K562 (cell line): ENCODE results near the gene SCYL1. TPM values are rescaled to one million over a fixed set of nuclear protein-coding genes. Genes with fewer than 3 reads are reported as not detected.

Experiments
- BMI1 ChIP-seq: fragments of 150-350 bp; IDR thresholded peaks from 2 replicates; pipeline ENCODE4 v1.6.1; 2014; ENCODE audit warnings: low read length
- BRD4 ChIP-seq: fragments of 200-600 bp; sonication (generic); IDR thresholded peaks from 2 replicates; pipeline ENCODE4 v1.6.1; 2017; ENCODE audit warnings: inconsistent platforms
- CBX1 ChIP-seq: sonication (generic); IDR thresholded peaks from 2 replicates; pipeline ENCODE4 v1.6.1; 2016; ENCODE audit warnings: antibody characterized with exemption, low read depth, mild to moderate bottlenecking
- CBX3 ChIP-seq, 2 experiments: IDR thresholded peaks; 1 replicate in 1 of 2; 2 replicates in 1 of 2; pipeline ENCODE4 v1.6.1; 2012; ENCODE audit warnings: inconsistent platforms in 2 of 2, low read length in 2 of 2, borderline replicate concordance in 1 of 2, control low read depth in 1 of 2
- CREB1 ChIP-seq, 2 experiments: sonication (generic) in 1 of 2; formaldehyde crosslinking in 1 of 2; IDR thresholded peaks; 2 replicates each; pipeline versions ENCODE4 v1.6.1 to v1.8.0; 2012 to 2022; ENCODE audit warnings: inconsistent platforms in 1 of 2, mild to moderate bottlenecking in 1 of 2, missing genetic modification reagents in 1 of 2, moderate library complexity in 1 of 2
- E2F3 ChIP-seq: fragments of 250-450 bp; sonication (Bioruptor Pico); IDR thresholded peaks from 2 replicates; pipeline ENCODE4 v1.4.0; 2020; ENCODE audit warnings: mild to moderate bottlenecking
- EP400 ChIP-seq: fragments of 450-650 bp; IDR thresholded peaks from 2 replicates; pipeline ENCODE4 v1.6.1; 2017; ENCODE audit warnings: antibody characterized with exemption, mild to moderate bottlenecking, moderate library complexity
- FOS ChIP-seq: IDR thresholded peaks from 3 replicates; pipeline ENCODE4 v1.6.1; 2011; ENCODE audit not compliant: insufficient read length; ENCODE audit errors: extremely low read depth
- FOXA3 ChIP-seq, 2 experiments: fragments of 450-650 bp in 1 of 2; sonication (generic) in 1 of 2; formaldehyde crosslinking; IDR thresholded peaks in 1 of 2; conservative IDR thresholded peaks in 1 of 2; 2 replicates each; pipeline versions ENCODE4 v1.4.0 to v1.8.0; 2020 to 2022; ENCODE audit warnings: mild to moderate bottlenecking in 2 of 2, missing genetic modification reagents in 1 of 2
- HDAC1 ChIP-seq, 2 experiments: fragments of 450-650 bp; IDR thresholded peaks; 2 replicates each; pipeline ENCODE4 v1.6.1; 2016 to 2017; ENCODE audit warnings: inconsistent platforms in 1 of 2, mild to moderate bottlenecking in 1 of 2, moderate library complexity in 1 of 2
- HDAC2 ChIP-seq: fragments of 450-650 bp; IDR thresholded peaks from 2 replicates; pipeline ENCODE4 v1.6.1; 2016; ENCODE audit warnings: mild to moderate bottlenecking
- ILF3 ChIP-seq: fragments of 450-650 bp; IDR thresholded peaks from 2 replicates; pipeline ENCODE4 v1.6.1; 2018; ENCODE audit warnings: antibody characterized with exemption, mild to moderate bottlenecking, moderate library complexity, borderline replicate concordance
- MECOM ChIP-seq: fragments of 250-450 bp; sonication (Bioruptor Pico); IDR thresholded peaks from 2 replicates; pipeline ENCODE4 v1.8.0; 2022; ENCODE audit warnings: inconsistent platforms
- SMAD1 ChIP-seq: fragments of 150-350 bp; IDR thresholded peaks from 2 replicates; pipeline ENCODE4 v1.6.1; 2014; ENCODE audit warnings: low read length, low read depth; ENCODE audit not compliant: partially characterized antibody
- TEAD1 ChIP-seq, 2 experiments: fragments of 450-650 bp in 1 of 2; sonication (generic) in 1 of 2; formaldehyde crosslinking; IDR thresholded peaks; 2 replicates each; pipeline versions ENCODE4 v1.4.0 to v1.8.0; 2020 to 2022; ENCODE audit warnings: mild to moderate bottlenecking in 2 of 2, missing genetic modification reagents in 1 of 2
- ZFP36 ChIP-seq: fragments of 150-350 bp; IDR thresholded peaks from 2 replicates; pipeline ENCODE4 v1.6.1; 2018; ENCODE audit warnings: low read length, low read depth; ENCODE audit not compliant: partially characterized antibody
- polyA plus RNA-seq, 8 experiments: library from polyadenylated mRNA; depleted of rRNA in 4 of 8; stranded (reverse) in 5 of 8; unstranded in 3 of 8; fragments of >200 nt; fragmentation: Nextera tagmentation in 2 of 8; fragmentation: Illumina TruSeq in 1 of 8; extraction: Ambion mirVana in 2 of 8; extraction: Trizol in 1 of 8; gene quantifications; 2 replicates each; pipeline versions ENCODE4 v1.2.1 to v1.2.3, GENCODE V29; 2011 to 2014; ENCODE audit warnings: inconsistent platforms in 1 of 8, missing spikeins in 1 of 8
- total RNA-seq, 7 experiments: library from RNA; depleted of rRNA in 6 of 7; stranded (reverse); fragments of >200 nt in 6 of 7; fragmentation: Illumina TruSeq in 2 of 7; extraction: Trizol in 2 of 7; gene quantifications; 2 replicates each; pipeline versions ENCODE4 v1.2.1 to v1.2.3, GENCODE V29; 2011 to 2021; ENCODE audit warnings: low replicate concordance in 1 of 7
- TF ChIP-seq, protein P1 (sequence below): sonication (generic); formaldehyde crosslinking; IDR thresholded peaks from 2 replicates; pipeline ENCODE4 v1.9.0; 2022; ENCODE audit warnings: mild to moderate bottlenecking, missing genetic modification reagents
- TF ChIP-seq, protein P2 (sequence below): IDR thresholded peaks from 2 replicates; pipeline ENCODE4 v1.6.1; 2016; ENCODE audit warnings: missing genetic modification characterization, missing compliant biosample characterization

The SCYL1 gene
- total and polyA plus RNA-seq, 9 of the 15 experiments (the other 6 are each of a cell fraction or from before 2014, with no cell fraction given), result 1.9 to 145 (median 57.6) TPM

DNA sequence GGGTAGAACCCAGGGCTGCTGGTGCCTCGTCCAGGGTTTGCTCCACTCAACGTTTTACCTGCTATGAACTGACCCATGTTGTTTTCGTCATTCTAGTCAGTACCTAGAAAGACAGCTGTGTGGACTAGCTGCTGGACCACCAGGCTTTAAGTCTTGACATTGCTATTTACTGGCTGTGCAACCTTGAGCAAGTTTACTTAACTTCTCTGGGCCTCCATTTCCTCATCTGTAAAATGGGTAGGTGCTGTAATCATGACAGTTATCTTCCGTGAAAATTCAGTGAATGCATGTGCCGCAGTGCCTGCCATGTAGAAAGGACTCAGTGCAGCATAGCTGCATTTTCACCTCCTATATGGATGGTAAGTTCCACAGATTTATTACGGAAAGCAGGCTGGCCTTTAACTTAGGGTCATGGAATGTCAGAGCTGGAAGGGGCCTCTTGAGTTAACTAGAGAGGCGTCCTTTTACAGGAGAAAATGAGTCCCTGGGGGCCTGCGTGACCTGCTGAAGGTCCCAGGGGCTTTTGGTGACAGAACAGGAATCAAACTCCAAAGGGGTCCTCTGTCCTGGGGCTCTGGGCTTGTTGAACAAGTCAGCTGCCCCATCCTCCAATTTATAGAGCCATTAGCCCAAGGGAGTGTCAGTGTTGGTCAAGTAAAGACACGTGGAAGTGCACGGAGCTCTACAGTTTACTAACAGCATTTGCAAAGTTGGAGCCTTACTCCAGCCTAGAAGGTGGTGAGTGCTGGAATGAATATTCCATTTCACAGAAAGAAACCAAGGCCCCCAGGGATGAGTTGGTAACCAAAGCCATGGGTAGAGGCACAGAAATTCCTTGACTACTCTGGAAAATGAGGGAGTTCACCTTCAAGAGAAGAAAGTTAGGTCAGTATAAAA lies 38.1 kb upstream of the SCYL1 start (continued):
- no peak for TF ChIP-seq BMI1
- no peak for TF ChIP-seq ILF3
- TF ChIP-seq BRD4, result no peak
- TF ChIP-seq, protein P1, sequence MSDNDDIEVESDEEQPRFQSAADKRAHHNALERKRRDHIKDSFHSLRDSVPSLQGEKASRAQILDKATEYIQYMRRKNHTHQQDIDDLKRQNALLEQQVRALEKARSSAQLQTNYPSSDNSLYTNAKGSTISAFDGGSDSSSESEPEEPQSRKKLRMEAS (CRISPR knock-in tag), result no peak
- no peak for TF ChIP-seq FOXA3 (CRISPR knock-in tag; conservative IDR thresholded peaks at IDR 0.05 in 1 of 2, IDR thresholded peaks at IDR 0.05 in 1 of 2)
- no peak for TF ChIP-seq CREB1 (IDR thresholded peaks at IDR 0.05)
- no peak for TF ChIP-seq CREB1 (CRISPR knock-in tag; IDR thresholded peaks at IDR 0.05)
- TF ChIP-seq ZFP36, result no peak
- no peak for TF ChIP-seq FOS
- TF ChIP-seq, protein P2, sequence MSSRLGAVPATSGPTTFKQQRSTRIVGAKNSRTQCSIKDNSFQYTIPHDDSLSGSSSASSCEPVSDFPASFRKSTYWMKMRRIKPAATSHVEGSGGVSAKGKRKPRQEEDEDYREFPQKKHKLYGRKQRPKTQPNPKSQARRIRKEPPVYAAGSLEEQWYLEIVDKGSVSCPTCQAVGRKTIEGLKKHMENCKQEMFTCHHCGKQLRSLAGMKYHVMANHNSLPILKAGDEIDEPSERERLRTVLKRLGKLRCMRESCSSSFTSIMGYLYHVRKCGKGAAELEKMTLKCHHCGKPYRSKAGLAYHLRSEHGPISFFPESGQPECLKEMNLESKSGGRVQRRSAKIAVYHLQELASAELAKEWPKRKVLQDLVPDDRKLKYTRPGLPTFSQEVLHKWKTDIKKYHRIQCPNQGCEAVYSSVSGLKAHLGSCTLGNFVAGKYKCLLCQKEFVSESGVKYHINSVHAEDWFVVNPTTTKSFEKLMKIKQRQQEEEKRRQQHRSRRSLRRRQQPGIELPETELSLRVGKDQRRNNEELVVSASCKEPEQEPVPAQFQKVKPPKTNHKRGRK, result no peak
- no peak for TF ChIP-seq EP400
- no peak for TF ChIP-seq E2F3 (CRISPR knock-in tag)
- TF ChIP-seq TEAD1 (CRISPR knock-in tag; IDR thresholded peaks at IDR 0.05), result no peak
- peak; percentile 87 for TF ChIP-seq HDAC2
- TF ChIP-seq CBX3 (IDR thresholded peaks at IDR 0.05; ENCODE audit: borderline replicate concordance in 1 of 2, low read length in 2 of 2), result peak in 1 of 2 experiments; percentile 59; a peak in 1 of 3 replicates
- TF ChIP-seq HDAC1 (IDR thresholded peaks at IDR 0.05), result 0 out of 4 replicates have a peak, but pooled peaks of 1 of the 2 experiments have one; percentile 46
- TF ChIP-seq CBX1, result no peak
- TF ChIP-seq MECOM, result no peak
- TF ChIP-seq SMAD1, result no peak
